T-helper 2 cell treated with Interferon-gamma antibody and Interleukin-4, amounts not matched to agents 100 ng/mL and 5 ng/mL, for 36 hours (primary cell): ENCODE measurements around the gene SRPX. TPM values are rescaled to one million over a fixed set of nuclear protein-coding genes. Genes with fewer than 3 reads are reported as not detected.

Experiments
- intact Hi-C: fragments of 100-400 bp; cut with micrococcal nuclease; formaldehyde crosslinking; loops from one replicate; pipeline ENCODE4 v1.15.1; 2023
- total RNA-seq: library from RNA; stranded (reverse); gene quantifications from 2 replicates; pipeline ENCODE4 v1.2.3, GENCODE V29; 2022

The SRPX gene
- total RNA-seq, result 0.09 TPM in 1 of 2 replicates, not detected in the other

GRCh38 chrX:38220415-38221390 is at the start of gene SRPX:
Gene SRPX, minus strand, starts transcription at chrX:38220871. Its CDS starts 79 bp downstream, at chrX:38220792.
- intact Hi-C loops, result no loop called here

- intact Hi-C loops, result no loop called here
These were observed 47.3 kb upstream of the SRPX start for GRCh38 chrX:38268011-38268410.

- intact Hi-C loops, result no loop called here
These were observed 42.3 kb upstream of the SRPX start for GRCh38 chrX:38262715-38263620.

GRCh38 chrX:38260231-38260630 is 39.6 kb upstream of the SRPX start:
- intact Hi-C loops, result no loop called here

- intact Hi-C loops, result no loop called here
These were observed 35.3 kb upstream of the SRPX start for GRCh38 chrX:38256019-38256418.

GRCh38 chrX:38249965-38250364 is 29.3 kb upstream of the SRPX start:
- intact Hi-C loops, result no loop called here

GRCh38 chrX:38247051-38247450 is 26.4 kb upstream of the SRPX start:
- intact Hi-C loops, result no loop called here

GRCh38 chrX:38240541-38240940 is 19.9 kb upstream of the SRPX start:
- intact Hi-C loops, result no loop called here

- intact Hi-C loops, result no loop called here
These were observed 16.4 kb upstream of the SRPX start for GRCh38 chrX:38236901-38237615.

GRCh38 chrX:38233891-38234667 is 13.4 kb upstream of the SRPX start:
- intact Hi-C loops, result no loop called here

GRCh38 chrX:38232079-38232686 is 11.5 kb upstream of the SRPX start:
- intact Hi-C loops, result no loop called here

GRCh38 chrX:38225093-38225492 is 4.4 kb upstream of the SRPX start:
- intact Hi-C loops, result no loop called here

- intact Hi-C loops, result no loop called here
These were observed 3.5 kb upstream of the SRPX start for GRCh38 chrX:38224160-38224559.

GRCh38 chrX:38221391-38221929 is 789 bp upstream of the SRPX start:
- intact Hi-C loops, result no loop called here

- intact Hi-C loops, result no loop called here
These were observed 652 bp downstream of the SRPX start for GRCh38 chrX:38220024-38220414.

- intact Hi-C loops, result no loop called here
These were observed 4.0 kb downstream of the SRPX start for GRCh38 chrX:38216642-38217041.

- intact Hi-C loops, result no loop called here
These were observed 5.8 kb downstream of the SRPX start for GRCh38 chrX:38214551-38215531.

GRCh38 chrX:38214044-38214443 is 6.6 kb downstream of the SRPX start:
- intact Hi-C loops, result no loop called here
